Right lobe of liver (tissue), 6 donors: ENCODE results near the gene MCM8. TPM values are rescaled to one million over a fixed set of nuclear protein-coding genes. Genes with fewer than 3 reads are reported as not detected.

ENCODE experiments used
- ATAC-seq, 4 donors: fragments of 200-7000 bp; cut with Tn5 transposase; one replicate each; pipeline ENCODE4 v1.9.1; 2020; ENCODE audit warnings: mild to moderate bottlenecking in 4 of 4, moderate library complexity in 4 of 4
- DNase-seq, 3 donors: peaks; one replicate each; pipeline ENCODE4 v3.0.0-alpha.2; 2020
- H3K27ac ChIP-seq, 3 donors: fragments of 200-600 bp; one replicate each; pipeline ENCODE4 v1.8.0; 2022
- H3K27me3 ChIP-seq, 2 donors: fragments of 200-600 bp; one replicate each; pipeline ENCODE4 v1.8.0; 2022
- H3K36me3 ChIP-seq, 4 donors: fragments of 200-600 bp; sonication (generic) in 1 of 4; one replicate each; pipeline versions ENCODE4 v1.5.1 to v1.8.0; 2017 to 2022; ENCODE audit warnings: control low read depth in 1 of 4
- H3K4me1 ChIP-seq, 4 donors: fragments of 200-600 bp; sonication (generic) in 1 of 4; one replicate each; pipeline versions ENCODE4 v1.5.1 to v1.8.0; 2017 to 2022; ENCODE audit warnings: control low read depth in 1 of 4
- H3K4me3 ChIP-seq, 3 donors: fragments of 200-600 bp; one replicate each; pipeline ENCODE4 v1.8.0; 2022
- H3K9me3 ChIP-seq, 4 donors: fragments of 200-600 bp; sonication (generic) in 1 of 4; one replicate each; pipeline versions ENCODE4 v1.5.1 to v1.8.0; 2017 to 2022; ENCODE audit warnings: control low read depth in 1 of 4
- POLR2A ChIP-seq: fragments of 450-650 bp; IDR thresholded peaks from one replicate; pipeline ENCODE4 v1.6.1; 2017; ENCODE audit warnings: antibody characterized with exemption, mild to moderate bottlenecking
- WGBS: methylation state at CpG from one replicate; pipeline ENCODE4 v1.1.6; 2018; ENCODE audit warnings: low coverage, low lambda C conversion rate; ENCODE audit not compliant: insufficient coverage; ENCODE audit errors: missing lambda C conversion rate; 5-methylcytosine and 5-hydroxymethylcytosine counted together
- intact Hi-C, 2 donors: fragments of 100-400 bp; cut with DNase I; formaldehyde crosslinking; loops; one replicate each; pipeline versions ENCODE4 v1.11.2 to v1.14.1; 2022
- total RNA-seq, 6 experiments: library from RNA; depleted of rRNA in 2 of 6; stranded (reverse); fragments of >200 nt in 2 of 6; fragmentation: NEBNext Ultra II Directional in 3 of 6; extraction: Animal tissue kit (Norgen Biotek cat#: 25700) in 3 of 6; gene quantifications; one replicate each; pipeline versions ENCODE4 v1.1.0 to v1.2.4, GENCODE V29; 2016 to 2023
- TF ChIP-seq, protein P1 (sequence below), 4 donors: fragments of 200-600 bp in 3 of 4; fragments of 450-650 bp in 1 of 4; IDR thresholded peaks; one replicate each; pipeline versions ENCODE4 v1.5.1 to v1.8.0; 2016 to 2022; ENCODE audit warnings: antibody characterized with exemption in 4 of 4, mild to moderate bottlenecking in 2 of 4
- donor health status: DM: no; HTN: yes; CAD: no.
- donor health status: DM: no; HTN: no; CAD: no.
- donor health status: DM: no; HTN: no; CAD: no.
- donor health status: DM: no; HTN: yes; CAD: no.
- donor health status: DM: no; HTN: yes; CAD: no.

The MCM8 gene
- total RNA-seq, 6 experiments from 2014 or later, result 1.4 to 2.5 (median 1.6) TPM

DNA sequence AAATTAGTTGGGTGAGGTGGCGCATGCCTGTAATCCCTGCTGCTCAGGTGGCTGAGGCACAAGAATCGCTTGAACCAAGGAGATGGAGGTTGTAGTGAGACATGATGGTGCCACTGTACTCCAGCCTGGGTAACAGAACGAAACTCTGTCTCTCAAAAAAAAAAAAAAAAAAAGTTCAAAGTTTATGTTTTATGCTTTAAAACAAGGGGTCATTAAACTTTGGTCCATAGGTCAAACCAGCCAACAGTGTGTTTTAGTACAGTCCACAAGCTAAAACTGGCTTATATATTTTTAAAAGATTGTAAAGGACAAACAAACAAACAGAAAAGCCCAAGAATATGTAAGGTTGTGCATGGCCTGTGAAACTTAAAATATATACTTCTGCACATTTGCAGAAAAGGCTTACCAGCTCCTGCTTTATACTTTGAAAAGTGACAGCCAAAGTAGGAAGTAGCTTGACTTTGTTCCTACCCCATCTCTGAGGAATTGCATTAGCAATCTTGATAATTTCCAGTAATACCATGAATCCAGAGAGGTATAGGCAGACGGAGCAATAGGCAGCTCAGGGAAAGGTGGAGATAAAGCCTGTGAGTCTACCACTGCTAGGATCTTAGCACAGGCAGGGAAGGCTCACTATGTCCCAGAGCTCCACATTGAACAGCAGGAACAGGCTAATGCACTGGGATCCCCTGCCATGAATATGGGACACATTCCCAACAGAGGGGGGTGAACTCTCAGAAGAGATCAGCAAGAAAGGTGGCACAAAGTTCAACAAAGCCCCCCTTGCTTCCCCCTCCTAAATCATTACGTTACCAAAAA is 30.5 kb downstream of the MCM8 start:
- ATAC-seq, result peak; percentile 48 to 79 (median 68)
- no peak for TF ChIP-seq POLR2A
- TF ChIP-seq, protein P1, sequence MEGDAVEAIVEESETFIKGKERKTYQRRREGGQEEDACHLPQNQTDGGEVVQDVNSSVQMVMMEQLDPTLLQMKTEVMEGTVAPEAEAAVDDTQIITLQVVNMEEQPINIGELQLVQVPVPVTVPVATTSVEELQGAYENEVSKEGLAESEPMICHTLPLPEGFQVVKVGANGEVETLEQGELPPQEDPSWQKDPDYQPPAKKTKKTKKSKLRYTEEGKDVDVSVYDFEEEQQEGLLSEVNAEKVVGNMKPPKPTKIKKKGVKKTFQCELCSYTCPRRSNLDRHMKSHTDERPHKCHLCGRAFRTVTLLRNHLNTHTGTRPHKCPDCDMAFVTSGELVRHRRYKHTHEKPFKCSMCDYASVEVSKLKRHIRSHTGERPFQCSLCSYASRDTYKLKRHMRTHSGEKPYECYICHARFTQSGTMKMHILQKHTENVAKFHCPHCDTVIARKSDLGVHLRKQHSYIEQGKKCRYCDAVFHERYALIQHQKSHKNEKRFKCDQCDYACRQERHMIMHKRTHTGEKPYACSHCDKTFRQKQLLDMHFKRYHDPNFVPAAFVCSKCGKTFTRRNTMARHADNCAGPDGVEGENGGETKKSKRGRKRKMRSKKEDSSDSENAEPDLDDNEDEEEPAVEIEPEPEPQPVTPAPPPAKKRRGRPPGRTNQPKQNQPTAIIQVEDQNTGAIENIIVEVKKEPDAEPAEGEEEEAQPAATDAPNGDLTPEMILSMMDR (IDR thresholded peaks at IDR 0.05), result no peak

DNA sequence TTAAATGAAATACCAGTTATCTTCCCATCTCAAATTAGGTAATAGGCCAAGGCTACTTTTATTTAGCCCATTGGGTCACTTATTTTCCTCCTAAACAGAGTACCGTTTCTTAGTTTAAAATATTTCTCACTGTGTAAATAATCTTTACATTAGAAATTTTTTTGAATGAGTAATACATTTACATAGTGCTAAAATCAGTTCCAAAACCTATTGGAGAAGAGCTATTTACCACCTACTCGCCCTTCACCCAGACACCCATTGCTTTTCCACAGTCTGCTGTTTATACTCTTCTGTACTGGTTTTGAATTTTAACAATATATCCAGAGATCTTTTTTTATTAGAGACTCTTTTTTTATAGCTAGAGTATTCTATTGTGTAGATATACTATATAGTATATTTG is 36.9 kb downstream of the MCM8 start:
- TF ChIP-seq POLR2A, result no peak
- TF ChIP-seq, protein P1 (IDR thresholded peaks at IDR 0.05), result no peak
- Histone ChIP-seq H3K9me3 (no peaks in the 10 kb centered on the region), H3K4me3 (no peak overlapping the region), H3K27ac (no peak overlapping the region), H3K4me1 (no peaks in the 10 kb centered on the region), H3K36me3 (peaks cover 0 to 4% (median 0%) of the 10 kb centered on the region in 4 donors), H3K27me3 (no peaks in the 10 kb centered on the region)
- ATAC-seq (no peak), DNase-seq (no peak)
- intact Hi-C loops, result no loop called here
- 95% methylated on average over 2 of the region's 2 CpGs for WGBS

More for the DNA sequence above, 30.5 kb downstream of the MCM8 start:
- Histone ChIP-seq H3K27me3 (no peaks in the 10 kb centered on the region), H3K4me3 (no peak overlapping the region), H3K36me3 (no peaks in the 10 kb centered on the region), H3K9me3 (no peaks in the 10 kb centered on the region), H3K27ac (no peak overlapping the region), H3K4me1 (peaks cover 0 to 16% (median 0%) of the 10 kb centered on the region in 4 donors)
- DNase-seq, result no peak
- intact Hi-C loops, result no loop called here
- 57% methylated on average over 5 of the region's 5 CpGs for WGBS

GRCh38 chr20:5989539-5989938 is 39.1 kb downstream of the MCM8 start:
- no peak overlapping the region for H3K4me3 ChIP-seq
- intact Hi-C loops, result no loop called here
- TF ChIP-seq, protein P1 (IDR thresholded peaks at IDR 0.05), result no peak
- TF ChIP-seq POLR2A, result no peak
- no peaks in the 10 kb centered on the region for H3K9me3 ChIP-seq
- H3K36me3 ChIP-seq, result peaks cover 0 to 4% (median 0%) of the 10 kb centered on the region in 4 donors
- WGBS, result 88% methylated on average over 1 of the region's 1 CpG
- ATAC-seq (no peak), DNase-seq (no peak)
- no peaks in the 10 kb centered on the region for H3K4me1 ChIP-seq
- no peaks in the 10 kb centered on the region for H3K27me3 ChIP-seq
- no peak overlapping the region for H3K27ac ChIP-seq

DNA sequence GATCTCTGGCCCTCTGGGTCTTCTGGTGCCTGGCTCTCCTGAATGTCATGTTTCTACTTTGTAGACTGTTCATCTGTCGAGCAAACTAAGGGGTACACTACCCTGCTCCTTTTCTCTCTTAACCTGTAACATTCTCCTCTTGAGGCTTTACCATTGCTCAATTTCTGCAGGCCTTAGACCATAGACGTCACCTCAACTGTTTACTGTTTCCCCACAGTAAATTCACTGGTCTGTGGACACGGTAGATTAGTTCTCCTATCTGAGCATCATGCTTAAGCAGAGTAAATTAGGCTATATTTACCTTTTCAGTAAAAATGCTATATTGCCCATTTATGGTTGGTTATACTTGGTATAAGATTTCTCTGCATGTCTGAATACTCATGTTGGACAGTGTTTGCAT is 40.5 kb downstream of the MCM8 start:
- Histone ChIP-seq H3K4me1 (no peaks in the 10 kb centered on the region), H3K9me3 (no peaks in the 10 kb centered on the region), H3K27me3 (no peaks in the 10 kb centered on the region), H3K36me3 (peaks cover 0 to 4% (median 0%) of the 10 kb centered on the region in 4 donors), H3K4me3 (no peak overlapping the region), H3K27ac (no peak overlapping the region)
- no peak for ATAC-seq
- intact Hi-C loops, result no loop called here
- DNase-seq, result no peak
- TF ChIP-seq, protein P1 (IDR thresholded peaks at IDR 0.05), result no peak
- no peak for TF ChIP-seq POLR2A
- WGBS, result 96% methylated on average over 3 of the region's 3 CpGs
